A549 (cell line): ENCODE data around the gene NSRP1. TPM values are rescaled to one million over a fixed set of nuclear protein-coding genes. Genes with fewer than 3 reads are reported as not detected.

Experiments used
- ATAC-seq, 2 experiments: fragments of 200-7000 bp in 1 of 2; fragments of >200 bp in 1 of 2; cut with Nextera tagmentation in 1 of 2; cut with Tn5 transposase in 1 of 2; 3 replicates each; pipeline versions ENCODE4 v1.8.0 to v1.9.1; 2018 to 2020; ENCODE audit warnings: mild to moderate bottlenecking in 1 of 2, moderate library complexity in 1 of 2
- CTCF ChIA-PET: fragments of 300-600 bp; sonication (Branson Sonifier 250); formaldehyde crosslinking; extraction: SDS; loops from one replicate; lab custom pipeline; 2021; ENCODE audit warnings: antibody characterized with exemption, inconsistent platforms; lab: Yijun Ruan, JAX
- POLR2A ChIA-PET: fragments of 350-600 bp; formaldehyde crosslinking; extraction: SDS; loops from one replicate; lab custom pipeline; 2021; ENCODE audit warnings: antibody characterized with exemption, inconsistent platforms; lab: Yijun Ruan, JAX
- DNase-seq, 2 experiments: peaks; one replicate each; pipeline versions ENCODE4 v3.0.0 to v3.0.0-alpha.2; 2011 to 2016; ENCODE audit warnings: low read depth in 1 of 2, low spot score in 1 of 2
- FAIRE-seq: peaks from 2 replicates; lab custom pipeline; 2011; peaks lifted over from hg19 to GRCh38; lab: Jason Lieb, UNC
- H3K27ac ChIP-seq, 2 experiments: fragments of >200 bp; sonication (Bioruptor Twin); formaldehyde crosslinking; 3 replicates each; pipeline ENCODE4 v1.5.1; 2016 to 2017
- H3K4me1 ChIP-seq: fragments of >200 bp; sonication (Bioruptor Twin); formaldehyde crosslinking; 3 replicates; pipeline ENCODE4 v1.6.1; 2016
- H3K4me2 ChIP-seq: fragments of >200 bp; sonication (Bioruptor Twin); formaldehyde crosslinking; 3 replicates; pipeline ENCODE4 v1.6.1; 2016
- H3K4me3 ChIP-seq: fragments of >200 bp; sonication (Bioruptor Twin); formaldehyde crosslinking; 3 replicates; pipeline ENCODE4 v1.5.1; 2016
- H3K9me3 ChIP-seq: fragments of >200 bp; sonication (Bioruptor Twin); formaldehyde crosslinking; 3 replicates; pipeline ENCODE4 v1.6.1; 2016
- ATOH8 ChIP-seq: fragments of 250-450 bp; sonication (Bioruptor Pico); IDR thresholded peaks from 2 replicates; pipeline ENCODE4 v1.5.0; 2020; ENCODE audit warnings: low read depth, mild to moderate bottlenecking, moderate library complexity
- CBX8 ChIP-seq: fragments of 200-600 bp; sonication (generic); IDR thresholded peaks from 2 replicates; pipeline ENCODE4 v1.6.1; 2016
- CHD2 ChIP-seq: fragments of 150-350 bp; IDR thresholded peaks from 2 replicates; pipeline ENCODE4 v1.6.1; 2014; ENCODE audit warnings: low read length; ENCODE audit not compliant: partially characterized antibody
- CHD4 ChIP-seq: fragments of 200-600 bp; sonication (generic); IDR thresholded peaks from 2 replicates; pipeline ENCODE4 v1.6.1; 2016; ENCODE audit warnings: antibody characterized with exemption, mild to moderate bottlenecking, borderline replicate concordance
- EHF ChIP-seq: fragments of 250-450 bp; sonication (Bioruptor Pico); IDR thresholded peaks from 2 replicates; pipeline ENCODE4 v1.5.0; 2020; ENCODE audit warnings: mild to moderate bottlenecking
- EHMT2 ChIP-seq: fragments of 200-600 bp; sonication (generic); IDR thresholded peaks from 2 replicates; pipeline ENCODE4 v1.6.1; 2016; ENCODE audit warnings: antibody characterized with exemption, low read depth, mild to moderate bottlenecking, moderate library complexity
- FOSB ChIP-seq: fragments of 250-450 bp; sonication (Bioruptor Pico); IDR thresholded peaks from 2 replicates; pipeline ENCODE4 v1.5.0; 2020; ENCODE audit warnings: mild to moderate bottlenecking, moderate library complexity
- FOXS1 ChIP-seq: fragments of 250-450 bp; sonication (Bioruptor Pico); IDR thresholded peaks from 2 replicates; pipeline ENCODE4 v1.5.0; 2020; ENCODE audit warnings: mild to moderate bottlenecking, moderate library complexity
- HDAC2 ChIP-seq: fragments of 200-600 bp; sonication (generic); IDR thresholded peaks from 2 replicates; pipeline ENCODE4 v1.6.1; 2016
- HES2 ChIP-seq: fragments of >200 bp; sonication (Bioruptor Twin); formaldehyde crosslinking; IDR thresholded peaks from 2 replicates; pipeline ENCODE4 v1.6.1; 2016
- HMGXB4 ChIP-seq: fragments of 250-450 bp; sonication (Bioruptor Pico); IDR thresholded peaks from 2 replicates; pipeline ENCODE4 v1.5.0; 2021; ENCODE audit warnings: mild to moderate bottlenecking, moderate library complexity, borderline replicate concordance
- HOXA7 ChIP-seq: fragments of 250-450 bp; sonication (Bioruptor Pico); IDR thresholded peaks from 2 replicates; pipeline ENCODE4 v1.5.0; 2020; ENCODE audit warnings: mild to moderate bottlenecking, moderate library complexity
- HOXB13 ChIP-seq: fragments of 250-450 bp; sonication (Bioruptor Pico); IDR thresholded peaks from 2 replicates; pipeline ENCODE4 v1.5.0; 2020; ENCODE audit warnings: low read depth, mild to moderate bottlenecking, moderate library complexity
- JUN ChIP-seq, 2 experiments: fragments of >200 bp; sonication (Bioruptor Twin); formaldehyde crosslinking; IDR thresholded peaks; 2 replicates in 1 of 2; 3 replicates in 1 of 2; pipeline ENCODE4 v1.6.1; 2016 to 2017
- JUNB ChIP-seq: fragments of >200 bp; sonication (Bioruptor Twin); formaldehyde crosslinking; IDR thresholded peaks from 2 replicates; pipeline ENCODE4 v1.6.1; 2016
- KDM1A ChIP-seq: fragments of 200-600 bp; sonication (generic); IDR thresholded peaks from 2 replicates; pipeline ENCODE4 v1.6.1; 2016; ENCODE audit warnings: low read depth, mild to moderate bottlenecking
- MAFK ChIP-seq: fragments of 450-650 bp; IDR thresholded peaks from 2 replicates; pipeline ENCODE4 v1.6.1; 2014; ENCODE audit not compliant: partially characterized antibody
- MYC ChIP-seq: IDR thresholded peaks from 2 replicates; pipeline ENCODE4 v1.6.1; 2012; ENCODE audit warnings: mild to moderate bottlenecking, inconsistent platforms, low read length, improper control_type of control experiment, borderline replicate concordance
- NFE2L2 ChIP-seq: fragments of 150-350 bp; conservative IDR thresholded peaks from 2 replicates; pipeline ENCODE4 v1.6.1; 2014; ENCODE audit warnings: low read length
- NPAS2 ChIP-seq: fragments of 250-450 bp; sonication (Bioruptor Pico); IDR thresholded peaks from 2 replicates; pipeline ENCODE4 v1.8.0; 2022; ENCODE audit warnings: mild to moderate bottlenecking, moderate library complexity, borderline replicate concordance
- POLR2A ChIP-seq: IDR thresholded peaks from 2 replicates; pipeline ENCODE4 v1.6.1; 2012; ENCODE audit warnings: mild to moderate bottlenecking, low read length
- RARB ChIP-seq: fragments of 250-450 bp; sonication (Bioruptor Pico); IDR thresholded peaks from 2 replicates; pipeline ENCODE4 v1.8.0; 2021; ENCODE audit warnings: mild to moderate bottlenecking, moderate library complexity
- REST ChIP-seq: fragments of 200-600 bp; sonication (generic); IDR thresholded peaks from 2 replicates; pipeline ENCODE4 v1.6.1; 2016; ENCODE audit warnings: antibody characterized with exemption, mild to moderate bottlenecking, moderate library complexity
- RNF2 ChIP-seq: fragments of 200-600 bp; sonication (generic); IDR thresholded peaks from 2 replicates; pipeline ENCODE4 v1.6.1; 2016; ENCODE audit warnings: low read depth, mild to moderate bottlenecking, antibody characterized with exemption, moderate library complexity, borderline replicate concordance
- SREBF2 ChIP-seq: fragments of 450-650 bp; IDR thresholded peaks from 2 replicates; pipeline ENCODE4 v1.6.1; 2014; ENCODE audit warnings: mild to moderate bottlenecking, moderate library complexity
- TFCP2L1 ChIP-seq: fragments of 250-450 bp; sonication (Bioruptor Pico); IDR thresholded peaks from 2 replicates; pipeline ENCODE4 v1.5.0; 2021; ENCODE audit warnings: mild to moderate bottlenecking
- ZNF302 ChIP-seq: fragments of 250-450 bp; sonication (Bioruptor Pico); IDR thresholded peaks from 2 replicates; pipeline ENCODE4 v1.9.0; 2021; ENCODE audit warnings: inconsistent platforms, mild to moderate bottlenecking, moderate library complexity
- WGBS: methylation state at CpG from one replicate; pipeline ENCODE4 v1.1.6; 2017; ENCODE audit errors: missing lambda C conversion rate; 5-methylcytosine and 5-hydroxymethylcytosine counted together
- polyA plus RNA-seq, 4 experiments: library from polyadenylated mRNA; depleted of rRNA in 3 of 4; stranded (reverse); fragments of >200 nt; fragmentation: RNase III in 1 of 4; extraction: RNeasy Plus Mini Kit Qiagen cat#74134 plus additional on column Dnase treatment in 1 of 4; gene quantifications; 2 replicates in 3 of 4; 3 replicates in 1 of 4; pipeline ENCODE4 v1.2.3, GENCODE V29; 2011 to 2017

Gene NSRP1
- polyA plus RNA-seq, 2 of the 4 experiments (the other 2 are of a cell fraction), result 30.9 to 39.6 TPM

GRCh38 chr17:30074730-30075129 is 41.9 kb upstream of the NSRP1 start:
- FAIRE-seq (no peak), ATAC-seq (no peak), DNase-seq (no peak)
- Histone ChIP-seq H3K9me3 (no peaks in the 10 kb centered on the region), H3K4me2 (no peak overlapping the region), H3K27ac (no peak overlapping the region), H3K4me3 (no peak overlapping the region), H3K4me1 (no peaks in the 10 kb centered on the region)
- ChIA-PET POLR2A (no interaction called here), CTCF (interaction anchor here (0.6 to 3.9 kb wide), 3 partner anchors 19 to 1018 kb away, joined by 3 to 23 read pairs (median 3); no protein-coding TSS in a partner anchor)
- 40% methylated on average over 2 of the region's 2 CpGs for WGBS
- TF ChIP-seq CHD2 (no peak), TFCP2L1 (CRISPR knock-in tag) (no peak), SREBF2 (no peak), KDM1A (no peak), NFE2L2 (no peak), HOXA7 (CRISPR knock-in tag) (no peak), HES2 (no peak), JUN (IDR thresholded peaks at IDR 0.05) (no peak), EHF (no peak), FOSB (no peak), MYC (no peak), HDAC2 (no peak), JUNB (no peak), ATOH8 (CRISPR knock-in tag) (no peak), CHD4 (no peak), HOXB13 (no peak), EHMT2 (no peak), RNF2 (no peak), NPAS2 (no peak), RARB (CRISPR knock-in tag) (no peak)

GRCh38 chr17:30082773-30083172 is 33.8 kb upstream of the NSRP1 start:
- H3K27ac ChIP-seq, result no peak overlapping the region
- ATAC-seq, result no peak
- 54% methylated on average over 5 of the region's 5 CpGs for WGBS
- no peak overlapping the region for H3K4me3 ChIP-seq
- no peak overlapping the region for H3K4me2 ChIP-seq
- no peaks in the 10 kb centered on the region for H3K4me1 ChIP-seq
- TF ChIP-seq NPAS2 (no peak), ZNF302 (no peak), FOXS1 (CRISPR knock-in tag) (no peak), POLR2A (no peak), REST (no peak), NFE2L2 (no peak), RNF2 (no peak), HMGXB4 (CRISPR knock-in tag) (no peak), EHF (no peak), JUN (IDR thresholded peaks at IDR 0.05) (no peak), MAFK (no peak), CBX8 (no peak), HDAC2 (no peak), SREBF2 (no peak)
- TF ChIP-seq, all 56 proteins: peak for 0
- DNase-seq (no peak), FAIRE-seq (no peak)
- ChIA-PET POLR2A (no interaction called here), CTCF (interaction anchor here (0.9 to 6.4 kb wide), 7 partner anchors 10 to 491 kb away, joined by 3 to 91 read pairs (median 4); no protein-coding TSS in a partner anchor)
- H3K9me3 ChIP-seq, result peaks cover 2% of the 10 kb centered on the region; the same call in 1 of the 3 replicates
